Stimulated activated CD4-positive, alpha-beta T cell treated with anti-CD3 and anti-CD28 coated beads, Interleukin-12 subunit alpha, Interleukin-12 subunit beta, amount 100 ng/mL, for 4 hours (primary cell): ENCODE results near the gene COX19.
A peak's percentile ranks its signal among the peaks of the same experiment; 100 is the strongest.
"Not testable (repeated sequence)": the region's sequence is repeated elsewhere in the genome, so short reads cannot be mapped to it uniquely, and the experiment has no call there.

Experiments
- DNase-seq: peaks from one replicate; pipeline ENCODE4 v3.0.0-alpha.2; 2020

The COX19 gene

DNA sequence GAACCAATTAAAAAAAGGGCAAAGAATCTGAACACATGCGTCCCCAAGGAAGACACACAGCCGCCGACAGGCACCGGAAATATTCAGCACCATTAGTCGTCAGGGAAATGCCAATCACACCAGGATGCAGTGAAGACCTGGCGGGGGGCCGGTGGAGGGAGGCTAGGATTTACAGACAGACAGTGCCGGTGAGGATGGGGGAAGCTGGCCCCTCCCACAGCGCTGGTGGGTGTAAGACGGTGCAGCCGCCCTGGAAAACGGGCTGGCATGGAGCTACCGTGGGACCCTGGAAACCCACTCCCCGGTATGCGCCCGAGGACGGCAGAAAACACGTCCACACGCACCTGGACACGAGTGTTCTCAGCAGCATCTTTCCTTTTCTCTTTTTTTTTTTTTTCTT is 16.1 kb downstream of the COX19 start:
- DNase-seq: no peak

- DNase-seq: no peak
Observed at GRCh38 chr7:958221-959200, 16.8 kb downstream of the COX19 start.

GRCh38 chr7:957418-958220 is 17.7 kb downstream of the COX19 start:
- DNase-seq: no peak

DNA sequence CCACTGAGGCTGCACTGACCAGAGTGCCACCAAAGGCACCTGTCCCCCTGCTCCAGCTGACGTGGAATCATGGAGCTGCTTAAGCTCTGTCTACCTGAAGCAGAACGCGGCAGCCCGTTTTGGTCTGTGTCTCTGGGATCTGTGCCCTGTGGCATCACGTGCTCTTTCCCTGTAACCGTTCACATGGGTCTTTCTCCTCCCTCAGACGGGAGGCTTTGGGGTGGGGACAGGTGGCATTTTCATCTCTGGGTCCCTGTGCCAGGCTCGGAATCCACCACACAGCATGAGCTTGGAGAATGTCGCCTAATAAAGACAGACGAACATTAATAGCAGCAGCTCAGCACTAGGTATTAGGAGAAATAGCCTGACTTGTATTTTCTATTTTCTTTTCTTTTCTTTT is 19.3 kb downstream of the COX19 start:
- no peak for DNase-seq

GRCh38 chr7:954330-955238 is 20.8 kb downstream of the COX19 start, which contains the start of gene ADAP1:
ADAP1 (minus strand) TSS chr7:954680; CDS start chr7:954477, 203 bp downstream.
- DNase-seq: peak; percentile 63

DNA sequence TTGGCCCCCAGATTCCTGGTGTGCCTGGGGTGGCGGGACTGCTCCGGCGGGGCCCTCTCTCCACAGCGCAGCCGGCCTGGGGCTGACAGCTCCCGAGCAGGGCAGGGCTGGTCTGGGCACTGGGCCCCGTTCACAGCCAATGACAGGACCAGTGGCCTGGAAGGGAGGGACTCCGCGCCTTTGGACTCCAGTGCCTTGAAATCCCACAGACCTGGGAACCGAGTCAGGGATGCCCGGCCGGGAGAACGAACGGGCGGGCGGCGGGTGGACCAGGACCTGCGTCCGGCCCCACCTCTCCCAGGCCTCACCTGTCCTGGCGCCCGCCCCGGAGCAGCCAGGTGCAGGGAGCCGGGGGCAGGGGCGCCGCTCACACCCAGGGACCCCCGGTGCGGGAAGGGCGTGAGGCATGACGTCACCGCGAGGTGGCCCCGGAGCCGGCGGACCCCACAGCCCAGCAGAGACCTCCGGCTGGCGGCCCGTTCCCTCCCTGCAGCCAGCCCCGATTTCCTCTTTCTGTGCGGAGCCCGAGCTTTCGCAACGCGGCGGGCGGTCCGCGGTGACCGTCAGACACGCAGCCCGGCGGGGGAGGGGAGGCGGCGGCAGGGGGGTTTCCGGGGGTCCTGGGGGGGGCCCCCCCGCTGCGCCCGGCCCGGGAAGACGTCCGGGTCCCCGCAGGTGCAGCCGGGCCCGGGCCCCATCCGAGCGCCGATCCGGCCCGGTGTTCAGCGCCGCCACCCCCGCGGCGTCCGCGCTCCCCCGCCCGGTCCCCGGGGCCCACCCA is 21.6 kb downstream of the COX19 start:
- peak; percentile 23 for DNase-seq

DNA sequence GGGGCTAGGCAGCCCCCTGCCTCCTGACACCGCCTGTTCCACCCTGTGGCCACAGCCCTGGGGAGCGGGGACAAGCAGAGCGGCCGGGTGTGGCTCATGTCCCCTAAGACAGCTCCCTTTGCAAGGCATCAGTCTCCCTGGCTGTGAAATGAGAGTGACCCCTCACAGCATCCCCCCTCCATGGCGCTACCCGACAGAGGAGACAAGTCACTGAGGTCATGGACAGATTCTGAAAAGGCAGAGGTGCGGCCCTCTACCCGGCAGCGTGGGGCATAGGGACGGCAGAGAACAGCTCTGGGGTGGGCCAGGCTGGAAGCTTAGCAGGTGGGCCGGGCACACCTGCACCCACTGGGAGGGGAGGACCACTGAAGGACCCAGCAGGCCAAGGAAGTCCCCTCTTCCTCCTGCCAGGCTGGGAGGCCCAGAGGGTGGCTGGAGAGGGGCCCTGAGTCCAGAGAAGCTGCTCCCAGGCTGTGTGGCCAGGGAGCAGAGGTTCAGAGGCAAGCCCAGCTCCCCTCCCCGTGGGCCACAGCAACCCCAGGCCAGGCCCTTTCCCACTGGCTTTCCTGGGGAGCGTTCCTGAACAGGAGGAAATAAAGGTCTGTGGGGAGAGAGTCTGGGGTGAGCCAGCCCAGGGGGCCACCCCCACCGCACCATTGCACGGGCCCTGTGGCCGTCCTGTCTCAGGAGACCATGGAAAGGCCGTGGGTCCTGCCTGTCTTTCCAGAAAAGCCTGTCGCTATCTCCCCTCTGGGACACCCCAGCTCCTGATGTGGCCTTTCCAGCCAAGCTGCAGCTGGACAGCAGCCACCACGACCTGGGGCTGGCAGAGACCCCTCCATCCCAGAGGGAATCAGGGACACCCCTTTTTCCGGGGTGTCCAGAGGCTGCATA is 22.6 kb downstream of the COX19 start:
- no peak for DNase-seq

DNA sequence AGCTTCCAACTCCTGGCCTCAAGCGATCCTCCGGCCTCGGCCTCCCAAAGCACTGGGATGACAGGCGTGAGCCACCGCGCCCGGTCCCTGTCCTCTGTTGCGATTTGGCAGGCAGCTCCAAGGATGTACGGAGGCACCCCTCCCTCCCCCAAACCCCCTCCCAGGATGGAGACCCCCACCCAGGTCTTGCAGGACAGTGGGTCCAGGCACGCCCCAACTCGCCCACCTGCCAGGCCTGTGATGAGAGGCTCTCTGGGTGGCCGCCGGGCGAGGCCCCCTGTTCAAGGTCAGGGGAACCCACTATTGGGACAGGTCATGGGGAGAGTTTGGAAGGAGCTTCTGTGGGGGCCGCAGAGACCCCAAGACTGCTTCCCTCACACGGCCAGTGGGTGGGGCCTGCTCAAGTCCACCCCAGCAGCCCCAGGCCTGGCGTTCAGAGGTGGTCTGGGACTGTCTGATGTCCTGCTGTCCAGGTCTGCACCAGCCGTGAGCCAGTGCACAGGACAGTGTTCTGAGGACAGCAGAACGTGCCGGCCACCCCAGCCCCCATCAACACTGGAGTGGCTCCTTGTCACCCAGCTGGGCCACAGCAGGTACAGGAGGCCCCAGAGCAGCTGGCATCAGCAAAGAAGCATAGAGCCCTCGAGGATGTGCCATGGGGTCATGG is 23.3 kb downstream of the COX19 start:
- DNase-seq: no peak

DNA sequence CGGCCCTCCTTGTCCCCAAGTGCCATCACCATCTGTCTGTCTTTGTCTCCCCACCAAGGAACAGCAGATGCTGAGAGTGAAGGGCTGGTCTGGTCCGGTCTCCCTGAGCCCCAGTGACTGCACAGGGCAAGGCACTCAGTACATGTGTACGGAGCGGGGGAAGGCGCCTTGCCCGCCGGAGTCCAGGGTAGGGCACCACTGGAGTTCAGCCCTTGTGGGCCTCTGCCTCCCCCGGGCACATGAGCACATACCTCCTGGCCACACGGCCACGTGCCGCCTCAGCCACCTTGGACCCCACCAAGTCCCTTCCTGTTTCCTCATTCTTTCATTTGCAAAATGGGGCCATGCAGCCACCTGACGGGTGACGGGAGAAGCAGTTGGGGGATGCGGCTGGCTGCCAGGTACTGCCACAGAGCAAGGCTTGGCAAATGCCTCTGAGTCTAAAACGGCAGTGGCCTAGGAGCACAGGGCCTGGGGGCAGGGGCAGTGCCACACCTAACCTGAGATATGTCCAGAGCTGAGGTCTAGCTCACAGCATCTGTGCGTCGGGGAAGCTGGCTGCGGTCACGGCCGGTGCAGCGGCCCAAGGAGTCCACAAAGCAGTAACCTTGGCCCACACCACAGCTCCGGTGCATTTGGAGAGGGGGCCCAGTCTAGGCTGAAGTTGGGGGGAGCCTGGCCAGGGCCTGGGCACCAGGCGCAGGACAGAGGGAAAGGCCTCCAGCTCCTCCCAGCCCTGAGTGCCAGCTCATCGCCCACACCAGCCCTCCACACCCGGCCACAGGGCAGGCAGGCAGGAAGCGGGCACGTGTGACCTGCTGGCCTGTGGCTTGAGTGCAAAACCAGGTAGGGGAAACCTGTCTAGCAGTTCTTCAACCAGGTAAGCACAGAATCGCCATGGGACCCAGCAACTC is 26.1 kb downstream of the COX19 start:
- DNase-seq: no peak

GRCh38 chr7:947391-948210 is 27.7 kb downstream of the COX19 start:
- DNase-seq: no peak

- DNase-seq: no peak
Observed at GRCh38 chr7:946256-946996, 28.9 kb downstream of the COX19 start.

DNA sequence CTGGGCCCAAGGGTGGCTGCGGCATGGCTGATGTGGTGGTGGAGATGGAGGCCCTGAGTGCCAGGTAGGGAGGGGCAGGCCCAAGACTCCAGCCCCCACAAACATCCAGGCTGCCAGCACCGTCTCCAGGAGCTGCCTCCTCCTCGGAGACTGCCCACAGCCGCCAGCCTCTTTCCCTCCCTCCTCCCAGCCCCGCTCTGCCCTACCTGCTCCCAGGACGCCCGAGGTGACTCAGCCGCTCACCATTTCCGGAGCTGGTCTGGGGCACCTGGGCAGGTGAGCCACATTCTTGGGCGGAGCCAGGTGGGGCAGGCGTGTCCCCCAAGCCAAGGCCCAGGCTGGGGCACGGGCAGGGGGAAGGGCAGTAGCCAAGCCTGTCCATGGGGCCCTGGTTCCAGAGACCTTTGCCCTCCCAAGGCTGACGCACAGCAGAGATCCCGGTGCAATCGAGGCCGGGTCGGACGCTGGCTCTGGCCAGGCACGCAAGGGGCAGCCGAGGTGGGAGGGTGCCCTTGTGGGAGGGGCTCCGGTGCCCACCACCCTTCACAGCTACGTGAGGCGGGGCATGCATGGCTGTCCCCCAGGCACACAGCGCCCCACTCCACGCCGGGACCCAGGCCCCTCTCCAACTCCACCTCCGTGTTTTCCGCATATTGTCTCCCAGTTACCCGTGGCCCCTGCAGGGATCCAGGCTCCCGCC is 29.6 kb downstream of the COX19 start:
- DNase-seq: no peak

DNA sequence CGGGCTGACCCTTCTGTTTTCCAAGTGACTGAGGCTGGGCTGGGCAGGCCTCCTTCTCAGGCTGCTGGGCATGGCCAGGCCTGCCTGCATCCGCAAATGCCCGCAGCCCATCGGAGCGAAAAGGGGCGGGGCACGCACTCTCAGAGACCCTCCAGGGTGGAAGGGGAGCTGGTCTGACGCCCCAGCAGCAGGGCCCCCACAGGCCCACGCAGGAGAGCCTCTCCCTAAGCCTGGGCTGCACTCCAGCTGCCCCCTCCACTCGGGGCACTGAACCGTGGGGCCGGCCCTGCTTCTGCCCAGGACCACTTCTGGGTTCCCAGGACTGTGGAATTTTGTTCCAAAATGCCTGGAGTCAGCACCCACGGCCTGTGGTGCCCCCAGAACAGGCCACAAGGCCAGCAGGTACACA is 30.2 kb downstream of the COX19 start:
- no peak for DNase-seq

DNA sequence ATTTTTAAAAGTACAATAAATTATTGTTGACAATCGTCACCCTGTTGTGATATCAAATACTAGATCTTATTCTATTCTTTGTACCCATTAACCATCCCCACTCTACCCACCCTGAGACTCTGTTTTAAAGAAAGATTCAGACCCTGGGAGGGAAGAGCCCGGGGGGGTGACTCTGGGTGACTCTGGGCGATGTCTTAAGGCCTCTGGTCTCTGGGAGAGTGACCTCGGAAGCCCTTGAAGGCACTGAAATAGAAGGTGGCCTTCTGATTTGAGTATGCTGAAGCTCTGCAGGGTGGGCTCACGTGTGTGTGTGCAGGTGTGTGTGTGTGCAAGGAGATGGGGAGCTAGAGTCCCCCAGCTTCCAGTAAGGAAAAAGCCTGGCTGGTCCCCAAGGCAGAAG is 30.6 kb downstream of the COX19 start:
- DNase-seq: no peak

DNA sequence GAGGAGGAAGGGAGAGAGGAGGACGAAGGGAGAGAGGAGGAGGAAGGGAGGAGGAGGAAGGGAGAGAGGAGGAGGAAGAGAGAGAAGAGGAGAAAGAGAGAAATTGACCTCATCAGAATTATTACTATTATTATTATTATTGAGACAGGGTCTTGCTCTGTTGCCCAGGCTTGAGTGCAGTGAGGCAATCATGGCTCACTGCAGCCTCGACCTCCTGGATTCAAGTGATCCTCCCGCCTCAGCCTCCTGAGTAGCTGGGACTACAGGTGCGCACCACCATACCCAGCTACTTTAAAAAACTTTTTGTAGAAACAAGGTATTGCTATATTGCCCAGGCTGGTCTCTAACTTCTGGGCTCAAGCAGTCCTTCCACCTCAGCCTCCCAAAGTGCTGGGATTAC is 31.6 kb downstream of the COX19 start:
- DNase-seq: not testable (repeated sequence)

DNA sequence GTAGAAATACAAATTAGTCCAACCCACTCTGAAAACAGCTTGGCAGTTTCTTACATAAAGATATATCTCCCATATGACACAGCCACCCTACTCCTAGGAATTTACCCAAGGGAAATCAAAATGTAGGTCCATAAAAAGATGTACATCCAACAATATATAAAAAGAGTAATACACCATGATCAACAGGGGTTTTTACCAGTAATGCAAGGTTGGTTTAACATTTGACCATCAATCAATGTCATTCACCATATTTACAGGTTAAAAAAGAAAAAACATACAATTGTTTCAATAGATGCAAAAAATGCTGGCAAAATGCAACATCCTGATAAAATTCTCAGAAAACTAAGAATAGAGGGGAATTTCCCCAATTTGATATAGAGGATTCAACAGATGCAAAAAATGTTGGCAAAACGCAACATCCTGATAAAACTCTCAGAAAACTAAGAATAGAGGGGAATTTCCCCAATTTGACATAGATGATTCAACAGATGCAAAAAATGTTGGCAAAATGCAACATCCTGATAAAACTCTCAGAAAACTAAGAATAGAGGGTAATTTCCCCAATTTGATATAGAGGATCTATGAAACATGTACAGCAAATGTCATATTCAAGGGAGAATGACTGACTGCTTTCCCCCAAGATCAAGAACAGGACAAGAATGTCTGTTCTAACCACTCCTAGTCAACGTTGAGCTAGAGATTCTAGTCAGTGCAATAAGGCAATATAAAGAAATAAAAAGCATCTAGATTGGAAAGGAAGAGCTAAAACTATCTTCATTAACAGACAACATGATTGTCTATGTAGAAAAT is 34.5 kb downstream of the COX19 start:
- no peak for DNase-seq
